HepG2 (cell line): ENCODE measurements around the gene CPEB3. TPM values are rescaled to one million over a fixed set of nuclear protein-coding genes. Genes with fewer than 3 reads are reported as not detected.

ENCODE experiments used
- CHD2 ChIP-seq: IDR thresholded peaks from 2 replicates; pipeline ENCODE4 v1.6.1; 2011; ENCODE audit warnings: low read depth, low read length, improper control_type of control experiment
- HDAC2 ChIP-seq: sonication (generic); formaldehyde crosslinking; IDR thresholded peaks from 2 replicates; pipeline ENCODE4 v1.4.0; 2020; ENCODE audit warnings: missing genetic modification reagents
- HOXA3 ChIP-seq: sonication (generic); formaldehyde crosslinking; IDR thresholded peaks from 2 replicates; pipeline ENCODE4 v1.5.0; 2020; ENCODE audit warnings: missing genetic modification reagents
- KAT8 ChIP-seq: IDR thresholded peaks from 2 replicates; pipeline ENCODE4 v1.6.1; 2016; ENCODE audit warnings: missing genetic modification reagents, missing compliant biosample characterization
- KMT2B ChIP-seq: IDR thresholded peaks from 2 replicates; pipeline ENCODE4 v1.6.1; 2016; ENCODE audit warnings: missing genetic modification reagents, missing compliant biosample characterization
- NR1H2 ChIP-seq: sonication (generic); formaldehyde crosslinking; IDR thresholded peaks from 2 replicates; pipeline ENCODE4 v1.8.1; 2022; ENCODE audit warnings: low read depth, missing genetic modification reagents, borderline replicate concordance
- PRMT3 ChIP-seq: sonication (generic); formaldehyde crosslinking; IDR thresholded peaks from 2 replicates; pipeline ENCODE4 v1.8.1; 2022; ENCODE audit warnings: low read depth, mild to moderate bottlenecking, moderate library complexity, missing genetic modification reagents, borderline replicate concordance
- RARG ChIP-seq: sonication (generic); formaldehyde crosslinking; IDR thresholded peaks from 2 replicates; pipeline ENCODE4 v1.4.0; 2020; ENCODE audit warnings: low read depth, mild to moderate bottlenecking, missing genetic modification reagents
- RFX1 ChIP-seq: fragments of 450-650 bp; IDR thresholded peaks from 2 replicates; pipeline ENCODE4 v1.6.1; 2017
- TBL1XR1 ChIP-seq: fragments of 150-350 bp; IDR thresholded peaks from 2 replicates; pipeline ENCODE4 v1.6.1; 2014; ENCODE audit warnings: borderline replicate concordance, low read length; ENCODE audit not compliant: partially characterized antibody
- TCF12 ChIP-seq, 2 experiments: fragments of 450-650 bp in 1 of 2; sonication (generic) in 1 of 2; formaldehyde crosslinking in 1 of 2; IDR thresholded peaks; 2 replicates each; pipeline versions ENCODE4 v1.6.1 to v1.8.0; 2017 to 2022; ENCODE audit warnings: antibody characterized with exemption in 1 of 2, mild to moderate bottlenecking in 1 of 2, missing genetic modification reagents in 1 of 2, moderate library complexity in 1 of 2
- TGIF2 ChIP-seq: IDR thresholded peaks from 2 replicates; pipeline ENCODE4 v1.6.1; 2016; ENCODE audit warnings: control low read depth, missing compliant biosample characterization
- TRIM24 ChIP-seq: sonication (generic); formaldehyde crosslinking; IDR thresholded peaks from 2 replicates; pipeline ENCODE4 v1.8.0; 2022; ENCODE audit warnings: mild to moderate bottlenecking, missing genetic modification reagents
- XBP1 ChIP-seq: sonication (generic); formaldehyde crosslinking; IDR thresholded peaks from 2 replicates; pipeline ENCODE4 v1.5.0; 2020; ENCODE audit warnings: missing genetic modification reagents
- ZFX ChIP-seq: sonication (generic); formaldehyde crosslinking; IDR thresholded peaks from 2 replicates; pipeline ENCODE4 v1.4.0; 2020; ENCODE audit warnings: mild to moderate bottlenecking, low read depth, missing genetic modification reagents, moderate library complexity
- ZNF264 ChIP-seq: sonication (generic); formaldehyde crosslinking; IDR thresholded peaks from 2 replicates; pipeline ENCODE4 v1.4.0; 2020; ENCODE audit warnings: missing genetic modification reagents
- ZNF432 ChIP-seq: sonication (generic); formaldehyde crosslinking; IDR thresholded peaks from 2 replicates; pipeline ENCODE4 v1.5.0; 2020; ENCODE audit warnings: missing genetic modification reagents, mild to moderate bottlenecking, borderline replicate concordance
- ZNF619 ChIP-seq: sonication (generic); formaldehyde crosslinking; IDR thresholded peaks from 2 replicates; pipeline ENCODE4 v1.4.0; 2020; ENCODE audit warnings: mild to moderate bottlenecking, missing genetic modification reagents
- ZNF644 ChIP-seq: IDR thresholded peaks from 2 replicates; pipeline ENCODE4 v1.6.1; 2016; ENCODE audit warnings: low read depth
- ZNF672 ChIP-seq: sonication (generic); formaldehyde crosslinking; IDR thresholded peaks from 2 replicates; pipeline ENCODE4 v1.8.1; 2022; ENCODE audit warnings: missing genetic modification reagents
- ZNF709 ChIP-seq: sonication (generic); formaldehyde crosslinking; IDR thresholded peaks from 2 replicates; pipeline ENCODE4 v1.5.0; 2020; ENCODE audit warnings: mild to moderate bottlenecking, missing genetic modification reagents
- ZNF720 ChIP-seq: sonication (generic); formaldehyde crosslinking; IDR thresholded peaks from 2 replicates; pipeline ENCODE4 v1.4.0; 2020; ENCODE audit warnings: missing genetic modification reagents
- polyA plus RNA-seq, 8 experiments: library from polyadenylated mRNA; depleted of rRNA in 3 of 8; stranded (reverse) in 7 of 8; unstranded in 1 of 8; fragments of >200 nt; fragmentation: Illumina TruSeq in 4 of 8; extraction: Trizol in 4 of 8; gene quantifications; 2 replicates each; pipeline versions ENCODE4 v1.2.1 to v1.2.3, GENCODE V29; 2011 to 2016; ENCODE audit warnings: low read depth in 4 of 8, missing spikeins in 1 of 8, mixed read lengths in 1 of 8; ENCODE audit not compliant: insufficient read depth in 1 of 8
- total RNA-seq, 5 experiments: library from RNA; depleted of rRNA; stranded (reverse); fragments of >200 nt; fragmentation: Illumina TruSeq; extraction: Trizol; gene quantifications; 2 replicates each; pipeline ENCODE4 v1.2.3, GENCODE V29; 2016; ENCODE audit warnings: low read depth in 1 of 5
- TF ChIP-seq, protein P1 (sequence below): IDR thresholded peaks from 2 replicates; pipeline ENCODE4 v1.6.1; 2016; ENCODE audit warnings: low read depth, control low read depth
- TF ChIP-seq, protein P2 (sequence below): sonication (generic); formaldehyde crosslinking; IDR thresholded peaks from 2 replicates; pipeline ENCODE4 v1.4.0; 2020; ENCODE audit warnings: missing genetic modification reagents, borderline replicate concordance
- TF ChIP-seq, protein P3 (sequence below): IDR thresholded peaks from 2 replicates; pipeline ENCODE4 v1.6.1; 2012; ENCODE audit warnings: inconsistent platforms
- TF ChIP-seq, protein P4 (sequence below): sonication (generic); formaldehyde crosslinking; conservative IDR thresholded peaks from 2 replicates; pipeline ENCODE4 v1.8.1; 2023; ENCODE audit warnings: missing genetic modification reagents

Gene CPEB3
- total and polyA plus RNA-seq, 2 of the 13 experiments (the other 11 are each of a cell fraction or from before 2014, with no cell fraction given): 0.66 to 0.70 TPM

DNA sequence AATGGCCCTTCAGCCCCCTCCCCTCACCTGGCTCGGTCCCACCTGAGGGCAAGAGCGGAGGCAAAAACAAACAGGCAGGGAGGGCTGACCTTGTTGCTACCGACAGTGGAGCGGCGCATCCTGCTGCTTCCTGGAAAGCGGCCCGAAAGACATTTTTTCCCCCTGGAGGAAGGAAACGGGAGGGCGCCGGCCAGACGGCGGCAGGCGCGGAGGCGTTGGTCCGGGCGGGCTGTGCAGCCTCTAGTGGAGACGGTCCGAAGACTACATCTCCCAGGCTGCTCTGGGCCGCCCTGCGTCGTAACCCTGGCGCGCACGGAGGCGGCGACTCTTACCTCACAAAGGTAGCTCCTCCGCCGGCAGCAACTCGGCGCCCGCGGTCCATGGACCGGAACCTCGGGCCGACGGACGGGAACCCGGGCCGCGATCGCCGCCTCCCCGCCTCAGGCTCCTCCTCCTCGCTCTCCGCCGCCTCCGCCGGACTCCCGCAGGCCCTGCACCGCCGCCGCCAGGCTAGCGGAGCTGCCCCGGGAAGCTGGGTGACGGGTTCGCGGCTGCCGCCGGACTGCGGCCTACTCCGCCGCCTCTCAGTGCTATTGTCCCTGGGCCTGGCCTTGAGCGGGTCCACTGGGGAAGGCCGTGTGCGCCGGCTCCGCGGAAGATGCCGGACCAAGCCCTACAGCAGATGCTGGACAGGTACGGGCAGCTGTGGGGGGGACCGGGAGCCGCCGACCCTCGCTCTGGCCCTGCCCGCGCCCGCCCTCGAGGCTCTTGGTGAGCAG is at the start of gene CPEB3, which contains the start of gene MARCHF5 (continued):
- no peak for TF ChIP-seq ZNF644
- no peak for TF ChIP-seq ZNF619 (CRISPR knock-in tag)
- 0 out of 2 replicates have a peak, but pooled peaks have one; percentile 84 for TF ChIP-seq ZNF709
- TF ChIP-seq TBL1XR1: peak; percentile 58
- TF ChIP-seq KMT2B (CRISPR knock-in tag): peak; percentile 84
- no peak for TF ChIP-seq TRIM24 (CRISPR knock-in tag)
- TF ChIP-seq, protein P1, sequence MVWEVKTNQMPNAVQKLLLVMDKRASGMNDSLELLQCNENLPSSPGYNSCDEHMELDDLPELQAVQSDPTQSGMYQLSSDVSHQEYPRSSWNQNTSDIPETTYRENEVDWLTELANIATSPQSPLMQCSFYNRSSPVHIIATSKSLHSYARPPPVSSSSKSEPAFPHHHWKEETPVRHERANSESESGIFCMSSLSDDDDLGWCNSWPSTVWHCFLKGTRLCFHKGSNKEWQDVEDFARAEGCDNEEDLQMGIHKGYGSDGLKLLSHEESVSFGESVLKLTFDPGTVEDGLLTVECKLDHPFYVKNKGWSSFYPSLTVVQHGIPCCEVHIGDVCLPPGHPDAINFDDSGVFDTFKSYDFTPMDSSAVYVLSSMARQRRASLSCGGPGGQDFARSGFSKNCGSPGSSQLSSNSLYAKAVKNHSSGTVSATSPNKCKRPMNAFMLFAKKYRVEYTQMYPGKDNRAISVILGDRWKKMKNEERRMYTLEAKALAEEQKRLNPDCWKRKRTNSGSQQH: peak; percentile 65; the same call in 1 of the 2 replicates
- TF ChIP-seq, protein P2, sequence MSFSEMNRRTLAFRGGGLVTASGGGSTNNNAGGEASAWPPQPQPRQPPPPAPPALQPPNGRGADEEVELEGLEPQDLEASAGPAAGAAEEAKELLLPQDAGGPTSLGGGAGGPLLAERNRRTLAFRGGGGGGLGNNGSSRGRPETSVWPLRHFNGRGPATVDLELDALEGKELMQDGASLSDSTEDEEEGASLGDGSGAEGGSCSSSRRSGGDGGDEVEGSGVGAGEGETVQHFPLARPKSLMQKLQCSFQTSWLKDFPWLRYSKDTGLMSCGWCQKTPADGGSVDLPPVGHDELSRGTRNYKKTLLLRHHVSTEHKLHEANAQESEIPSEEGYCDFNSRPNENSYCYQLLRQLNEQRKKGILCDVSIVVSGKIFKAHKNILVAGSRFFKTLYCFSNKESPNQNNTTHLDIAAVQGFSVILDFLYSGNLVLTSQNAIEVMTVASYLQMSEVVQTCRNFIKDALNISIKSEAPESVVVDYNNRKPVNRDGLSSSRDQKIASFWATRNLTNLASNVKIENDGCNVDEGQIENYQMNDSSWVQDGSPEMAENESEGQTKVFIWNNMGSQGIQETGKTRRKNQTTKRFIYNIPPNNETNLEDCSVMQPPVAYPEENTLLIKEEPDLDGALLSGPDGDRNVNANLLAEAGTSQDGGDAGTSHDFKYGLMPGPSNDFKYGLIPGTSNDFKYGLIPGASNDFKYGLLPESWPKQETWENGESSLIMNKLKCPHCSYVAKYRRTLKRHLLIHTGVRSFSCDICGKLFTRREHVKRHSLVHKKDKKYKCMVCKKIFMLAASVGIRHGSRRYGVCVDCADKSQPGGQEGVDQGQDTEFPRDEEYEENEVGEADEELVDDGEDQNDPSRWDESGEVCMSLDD (CRISPR knock-in tag): peak; percentile 20; the same call in 1 of the 2 replicates
- peak; percentile 100 for TF ChIP-seq ZFX (CRISPR knock-in tag)
- TF ChIP-seq KAT8 (CRISPR knock-in tag): peak; percentile 81
- TF ChIP-seq HOXA3: peak; percentile 94
- TF ChIP-seq RFX1: no peak
- TF ChIP-seq NR1H2 (CRISPR knock-in tag): 0 out of 2 replicates have a peak, but pooled peaks have one; percentile 49
- no peak for TF ChIP-seq ZNF432 (CRISPR knock-in tag)
- TF ChIP-seq TGIF2 (CRISPR knock-in tag): peak; percentile 20; the same call in 1 of the 2 replicates
- TF ChIP-seq HDAC2: peak; percentile 64
- TF ChIP-seq, protein P3, sequence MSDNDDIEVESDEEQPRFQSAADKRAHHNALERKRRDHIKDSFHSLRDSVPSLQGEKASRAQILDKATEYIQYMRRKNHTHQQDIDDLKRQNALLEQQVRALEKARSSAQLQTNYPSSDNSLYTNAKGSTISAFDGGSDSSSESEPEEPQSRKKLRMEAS: no peak; the same call in 1 of the 2 replicates
- 0 out of 2 replicates have a peak, but pooled peaks have one; percentile 52 for TF ChIP-seq RARG
- TF ChIP-seq TCF12 (IDR thresholded peaks at IDR 0.05): no peak
- TF ChIP-seq TCF12 (CRISPR knock-in tag; IDR thresholded peaks at IDR 0.05): peak; percentile 90
- 0 out of 2 replicates have a peak, but pooled peaks have one; percentile 45 for TF ChIP-seq CHD2
- no peak for TF ChIP-seq ZNF720 (CRISPR knock-in tag)
- TF ChIP-seq, protein P4, sequence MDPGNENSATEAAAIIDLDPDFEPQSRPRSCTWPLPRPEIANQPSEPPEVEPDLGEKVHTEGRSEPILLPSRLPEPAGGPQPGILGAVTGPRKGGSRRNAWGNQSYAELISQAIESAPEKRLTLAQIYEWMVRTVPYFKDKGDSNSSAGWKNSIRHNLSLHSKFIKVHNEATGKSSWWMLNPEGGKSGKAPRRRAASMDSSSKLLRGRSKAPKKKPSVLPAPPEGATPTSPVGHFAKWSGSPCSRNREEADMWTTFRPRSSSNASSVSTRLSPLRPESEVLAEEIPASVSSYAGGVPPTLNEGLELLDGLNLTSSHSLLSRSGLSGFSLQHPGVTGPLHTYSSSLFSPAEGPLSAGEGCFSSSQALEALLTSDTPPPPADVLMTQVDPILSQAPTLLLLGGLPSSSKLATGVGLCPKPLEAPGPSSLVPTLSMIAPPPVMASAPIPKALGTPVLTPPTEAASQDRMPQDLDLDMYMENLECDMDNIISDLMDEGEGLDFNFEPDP (CRISPR knock-in tag): no peak
- TF ChIP-seq ZNF264 (CRISPR knock-in tag): no peak
- TF ChIP-seq ZNF672: no peak
- TF ChIP-seq PRMT3: 0 out of 2 replicates have a peak, but pooled peaks have one; percentile 72
- TF ChIP-seq XBP1 (CRISPR knock-in tag): no peak
